Subcutaneous adipose tissue (tissue), 4 donors: ENCODE results near the gene KLHL28. TPM values are rescaled to one million over a fixed set of nuclear protein-coding genes. Genes with fewer than 3 reads are reported as not detected.

Source experiments
- total RNA-seq, 4 donors: library from RNA; depleted of rRNA; stranded (reverse); fragments of >200 nt; gene quantifications; one replicate each; pipeline ENCODE4 v1.1.0, GENCODE V29; 2016
- TF ChIP-seq, protein P1 (sequence below): fragments of 450-650 bp; IDR thresholded peaks from one replicate; pipeline ENCODE4 v1.5.1; 2016; ENCODE audit warnings: low read depth, mild to moderate bottlenecking, control low read depth, antibody characterized with exemption, moderate library complexity

KLHL28 gene
- total RNA-seq, 4 donors from 2014 or later = 8.7 to 14.0 (median 12.9) TPM

DNA sequence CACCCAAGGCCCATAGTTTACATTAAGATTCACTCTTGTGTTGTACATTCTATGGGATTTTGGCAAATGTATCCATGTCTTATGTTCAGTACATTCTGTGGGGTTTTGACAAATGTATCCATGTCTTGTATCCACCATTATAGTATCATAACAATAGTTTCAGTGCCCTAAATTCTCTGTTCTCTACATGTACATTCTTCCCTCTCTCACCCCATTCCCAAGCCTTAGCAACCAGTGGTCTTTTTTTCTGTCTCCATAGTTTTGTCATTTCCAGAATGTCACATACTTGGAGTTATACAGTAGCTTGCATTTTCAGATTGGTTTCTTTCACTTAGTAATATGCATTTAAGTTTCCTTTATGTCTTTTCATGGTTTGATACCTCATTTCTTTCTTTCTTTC, 7.0 kb upstream of the KLHL28 start:
- TF ChIP-seq, protein P1, sequence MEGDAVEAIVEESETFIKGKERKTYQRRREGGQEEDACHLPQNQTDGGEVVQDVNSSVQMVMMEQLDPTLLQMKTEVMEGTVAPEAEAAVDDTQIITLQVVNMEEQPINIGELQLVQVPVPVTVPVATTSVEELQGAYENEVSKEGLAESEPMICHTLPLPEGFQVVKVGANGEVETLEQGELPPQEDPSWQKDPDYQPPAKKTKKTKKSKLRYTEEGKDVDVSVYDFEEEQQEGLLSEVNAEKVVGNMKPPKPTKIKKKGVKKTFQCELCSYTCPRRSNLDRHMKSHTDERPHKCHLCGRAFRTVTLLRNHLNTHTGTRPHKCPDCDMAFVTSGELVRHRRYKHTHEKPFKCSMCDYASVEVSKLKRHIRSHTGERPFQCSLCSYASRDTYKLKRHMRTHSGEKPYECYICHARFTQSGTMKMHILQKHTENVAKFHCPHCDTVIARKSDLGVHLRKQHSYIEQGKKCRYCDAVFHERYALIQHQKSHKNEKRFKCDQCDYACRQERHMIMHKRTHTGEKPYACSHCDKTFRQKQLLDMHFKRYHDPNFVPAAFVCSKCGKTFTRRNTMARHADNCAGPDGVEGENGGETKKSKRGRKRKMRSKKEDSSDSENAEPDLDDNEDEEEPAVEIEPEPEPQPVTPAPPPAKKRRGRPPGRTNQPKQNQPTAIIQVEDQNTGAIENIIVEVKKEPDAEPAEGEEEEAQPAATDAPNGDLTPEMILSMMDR = no peak

DNA sequence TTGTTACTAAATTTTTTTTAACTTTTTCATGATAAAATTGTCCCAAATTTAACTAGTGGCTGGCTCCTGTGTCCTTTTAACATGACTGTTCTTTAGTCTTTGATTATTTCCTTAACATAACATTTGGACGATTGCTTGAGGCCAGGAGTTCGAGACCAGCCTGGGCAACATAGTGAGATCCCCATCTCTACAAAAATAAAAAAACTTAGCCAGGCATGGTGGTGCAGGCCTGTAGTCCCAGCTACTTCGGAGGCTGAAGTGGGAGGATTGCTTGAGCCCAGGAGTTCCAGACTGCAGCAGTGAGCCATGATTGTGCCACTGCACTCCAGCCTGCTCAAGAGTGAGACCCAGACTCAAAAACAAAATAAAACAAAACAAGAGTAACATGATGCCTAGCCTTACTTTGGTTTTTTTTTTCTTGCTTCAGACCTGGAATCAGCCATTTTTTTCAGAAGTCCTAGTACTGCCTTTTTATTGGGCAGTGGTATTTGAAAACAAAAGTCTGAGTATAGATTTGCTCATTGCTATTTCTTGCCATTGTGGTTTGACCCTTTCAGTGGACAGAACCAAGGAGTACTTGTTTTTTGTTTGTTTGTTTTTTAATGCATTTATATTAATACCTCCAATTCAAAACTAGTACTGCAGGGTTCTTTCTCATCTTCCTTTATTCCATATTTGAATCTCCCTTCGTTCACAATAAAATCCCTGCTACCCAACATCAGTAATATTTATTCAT, 5.0 kb upstream of the KLHL28 start:
- TF ChIP-seq, protein P1 = no peak

DNA sequence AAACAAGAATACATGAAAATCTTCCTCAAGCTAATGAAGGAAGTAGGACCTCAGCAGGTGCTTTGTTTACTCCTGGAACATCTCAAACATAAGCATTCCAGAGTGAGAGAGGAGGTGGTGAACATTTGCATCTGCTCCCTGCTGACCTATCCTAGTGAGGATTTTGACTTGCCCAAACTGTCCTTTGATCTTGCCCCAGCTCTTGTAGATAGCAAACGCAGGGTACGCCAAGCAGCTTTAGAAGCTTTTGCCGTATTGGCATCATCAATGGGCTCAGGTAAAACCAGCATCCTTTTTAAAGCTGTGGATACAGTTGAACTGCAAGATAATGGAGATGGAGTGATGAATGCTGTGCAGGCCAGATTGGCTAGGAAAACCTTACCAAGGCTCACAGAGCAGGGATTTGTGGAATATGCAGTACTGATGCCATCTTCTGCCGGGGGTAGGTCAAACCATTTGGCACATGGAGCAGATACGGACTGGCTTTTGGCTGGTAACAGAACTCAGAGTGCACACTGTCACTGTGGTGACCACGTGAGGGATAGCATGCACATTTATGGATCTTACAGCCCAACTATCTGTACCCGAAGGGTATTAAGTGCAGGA, 2.1 kb upstream of the KLHL28 start:
- TF ChIP-seq, protein P1 = no peak

DNA sequence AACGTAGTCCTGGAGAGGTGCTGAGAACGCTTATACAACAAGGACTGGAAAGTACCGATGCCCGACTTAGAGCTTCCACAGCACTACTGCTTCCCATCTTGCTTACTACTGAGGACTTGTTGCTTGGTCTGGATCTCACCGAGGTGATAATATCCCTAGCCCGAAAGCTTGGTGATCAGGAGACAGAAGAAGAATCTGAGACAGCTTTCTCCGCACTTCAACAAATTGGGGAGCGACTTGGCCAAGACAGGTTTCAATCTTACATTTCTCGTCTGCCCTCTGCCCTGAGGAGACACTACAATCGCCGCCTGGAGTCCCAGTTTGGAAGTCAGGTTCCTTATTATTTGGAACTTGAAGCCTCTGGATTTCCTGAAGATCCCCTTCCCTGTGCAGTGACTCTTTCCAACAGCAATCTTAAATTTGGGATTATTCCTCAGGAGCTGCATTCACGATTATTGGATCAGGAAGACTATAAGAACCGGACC, 1.3 kb upstream of the KLHL28 start:
- TF ChIP-seq, protein P1 = no peak

DNA sequence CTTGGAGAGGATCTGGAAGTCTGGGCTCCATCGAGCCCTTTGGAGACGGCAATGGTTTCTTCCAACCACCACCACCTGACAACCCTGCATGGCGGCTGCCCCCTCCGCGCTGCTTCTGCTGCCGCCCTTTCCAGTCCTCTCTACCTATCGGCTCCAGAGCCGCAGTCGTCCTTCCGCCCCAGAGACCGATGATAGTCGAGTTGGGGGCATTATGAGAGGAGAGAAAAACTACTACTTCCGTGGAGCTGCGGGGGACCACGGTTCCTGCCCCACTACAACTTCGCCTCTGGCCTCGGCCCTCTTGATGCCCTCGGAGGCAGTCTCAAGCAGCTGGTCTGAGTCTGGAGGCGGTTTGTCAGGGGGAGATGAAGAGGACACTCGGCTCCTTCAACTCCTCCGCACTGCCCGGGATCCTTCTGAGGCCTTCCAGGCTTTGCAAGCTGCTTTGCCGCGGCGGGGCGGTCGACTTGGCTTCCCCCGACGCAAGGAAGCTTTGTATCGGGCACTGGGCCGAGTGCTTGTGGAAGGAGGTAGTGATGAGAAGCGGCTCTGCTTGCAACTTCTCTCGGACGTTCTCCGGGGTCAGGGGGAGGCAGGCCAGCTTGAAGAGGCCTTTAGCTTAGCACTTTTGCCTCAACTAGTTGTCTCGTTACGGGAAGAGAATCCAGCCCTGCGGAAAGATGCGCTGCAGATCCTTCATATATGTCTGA, 742 bp upstream of the KLHL28 start:
- TF ChIP-seq, protein P1 = no peak

DNA sequence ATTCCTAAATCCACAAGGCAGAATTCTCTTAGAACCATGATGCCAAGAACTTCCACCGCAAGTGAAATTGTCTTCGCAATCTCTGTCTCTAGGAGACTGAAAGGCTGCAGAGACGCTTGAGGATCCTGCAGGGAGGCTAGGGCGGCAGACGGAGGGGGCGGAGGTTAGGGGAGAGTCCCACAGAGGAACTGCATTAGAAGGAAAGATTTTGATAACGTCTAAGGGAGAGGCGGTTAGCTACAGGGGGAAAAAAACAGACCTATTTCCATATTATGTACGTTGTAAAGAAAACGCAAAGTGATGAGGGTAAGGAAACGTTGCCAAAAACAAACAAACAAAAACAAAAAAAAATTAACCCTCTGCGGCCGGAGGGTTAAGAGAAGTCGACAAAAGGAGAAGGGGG, 595 bp downstream of the KLHL28 start:
- TF ChIP-seq, protein P1 = no peak

DNA sequence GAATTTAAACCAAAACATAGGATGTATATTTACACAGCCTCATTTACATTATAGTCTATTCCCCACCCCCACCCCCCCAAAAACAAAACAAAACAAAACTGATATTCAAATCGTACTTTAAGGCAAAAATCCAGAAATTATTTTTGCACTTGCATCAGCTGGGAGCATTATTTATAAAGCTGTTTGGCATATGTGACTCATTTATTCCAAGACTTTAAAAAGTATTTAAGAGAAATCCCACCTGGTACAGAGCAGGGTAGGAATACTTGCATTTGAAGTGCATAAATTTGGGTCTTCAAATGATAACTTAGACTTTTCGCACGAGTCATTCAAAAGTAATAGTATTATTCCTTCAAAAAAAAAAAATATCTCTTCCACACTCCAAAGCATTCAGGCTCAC, 1.1 kb downstream of the KLHL28 start:
- TF ChIP-seq, protein P1 = no peak
